Measurements from ENCODE around the gene ACP5.
A peak's percentile ranks its signal among the peaks of the same experiment; 100 is the strongest.
"Not testable (repeated sequence)": the region's sequence is repeated elsewhere in the genome, so short reads cannot be mapped to it uniquely, and the experiment has no call there.

ACP5 gene

DNA sequence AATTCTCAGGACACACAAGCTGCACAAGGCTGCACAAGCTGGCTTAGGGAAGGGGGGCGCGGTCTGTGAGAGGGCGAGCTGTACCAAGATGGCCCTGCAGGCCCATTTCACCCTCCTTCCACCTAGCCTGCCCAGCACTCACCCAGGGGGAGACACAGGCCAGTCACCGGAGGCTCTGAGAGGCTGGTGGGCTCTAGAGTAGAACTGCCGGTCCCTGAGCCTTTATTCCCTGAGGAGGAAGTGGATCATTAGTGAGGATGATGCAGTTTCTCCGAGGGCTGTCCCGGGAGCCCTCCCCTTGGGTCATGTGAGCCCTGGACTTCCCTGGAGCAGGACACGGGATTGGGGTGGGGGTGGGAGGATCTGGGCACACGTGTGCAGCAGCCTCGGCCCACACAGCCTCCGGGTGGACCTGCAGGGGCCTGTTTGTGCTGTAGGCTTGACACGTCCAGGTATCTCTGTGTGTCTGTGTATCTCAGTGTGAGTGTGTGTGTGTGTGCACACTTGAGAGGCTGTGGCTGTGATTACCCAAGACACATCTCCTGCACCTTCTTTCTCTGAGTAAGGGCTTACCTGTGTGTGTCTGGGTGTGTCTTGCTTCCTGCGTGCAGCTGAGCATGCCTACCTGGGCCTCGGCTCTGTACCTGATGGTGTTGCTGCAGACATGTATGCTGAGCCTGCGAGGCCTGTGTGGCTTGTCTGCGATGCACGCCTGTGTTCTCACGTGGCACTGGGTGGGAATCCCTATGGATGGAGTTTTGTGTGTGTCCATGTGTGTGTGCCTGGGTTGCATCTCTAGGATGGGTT, at the start of gene ACP5:
Gene ACP5, minus strand, starts transcription at position 195 of the 807 bp plus-strand sequence. CDS start 328 bp downstream, outside the sequence.
- DNase-seq = no peak

DNA sequence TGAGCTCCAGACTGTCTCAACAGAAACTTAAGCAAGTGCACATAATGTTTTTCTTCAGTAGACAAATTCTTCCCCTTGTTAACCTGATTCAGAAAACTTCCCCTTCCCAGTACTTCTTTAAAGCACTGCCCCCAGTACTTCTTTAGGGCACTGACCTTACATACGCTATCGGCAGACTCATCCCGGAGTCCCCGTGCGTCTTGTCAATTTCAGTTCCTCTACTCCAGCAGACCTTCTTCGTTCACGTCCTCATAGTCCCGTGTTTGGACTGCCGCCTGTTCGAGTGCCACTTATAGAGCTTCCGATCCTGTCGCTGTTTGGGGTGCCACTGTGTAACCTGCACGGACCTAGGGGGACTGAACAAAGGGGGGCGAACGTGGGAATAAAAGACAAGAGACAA, 48.8 kb upstream of the ACP5 start:
- DNase-seq = no peak

DNA sequence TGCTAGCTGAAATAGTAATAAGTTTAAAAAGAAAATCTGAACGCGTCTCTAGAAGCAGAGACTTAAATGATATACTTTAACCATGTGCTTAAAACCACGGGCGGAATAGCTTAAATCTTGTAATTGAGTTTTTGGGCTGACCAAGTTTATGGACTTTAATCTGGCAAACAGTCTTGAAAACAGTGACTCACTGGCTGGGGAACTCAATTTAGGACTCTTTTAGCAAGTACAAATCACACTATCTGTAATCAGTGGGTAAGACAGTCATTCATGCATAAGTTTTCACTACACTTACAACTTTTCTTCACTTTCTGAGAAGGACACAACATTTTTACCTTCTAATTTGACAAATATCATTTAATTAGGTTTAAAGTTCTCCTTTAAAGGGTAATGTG, 46.6 kb upstream of the ACP5 start:
- no peak for DNase-seq

DNA sequence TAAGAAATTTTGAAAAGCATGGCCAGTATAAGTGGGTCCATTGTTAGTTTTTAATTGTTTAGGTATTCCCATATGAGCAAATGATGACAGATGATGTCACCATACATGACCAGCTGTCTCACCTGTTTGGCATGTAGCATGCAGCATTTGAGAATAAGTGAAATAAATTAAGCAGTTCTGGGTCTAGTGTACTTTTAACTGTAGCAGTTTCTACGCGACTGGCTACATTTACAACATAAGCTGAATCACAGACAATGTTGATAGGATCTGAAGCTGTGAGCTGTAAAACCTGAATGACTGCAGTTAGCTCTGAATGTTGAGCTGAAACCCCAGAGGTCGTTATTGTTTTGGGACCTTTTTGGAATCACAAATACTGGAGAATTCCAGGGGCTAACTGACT, 45.0 kb upstream of the ACP5 start:
- DNase-seq = not testable (repeated sequence)

DNA sequence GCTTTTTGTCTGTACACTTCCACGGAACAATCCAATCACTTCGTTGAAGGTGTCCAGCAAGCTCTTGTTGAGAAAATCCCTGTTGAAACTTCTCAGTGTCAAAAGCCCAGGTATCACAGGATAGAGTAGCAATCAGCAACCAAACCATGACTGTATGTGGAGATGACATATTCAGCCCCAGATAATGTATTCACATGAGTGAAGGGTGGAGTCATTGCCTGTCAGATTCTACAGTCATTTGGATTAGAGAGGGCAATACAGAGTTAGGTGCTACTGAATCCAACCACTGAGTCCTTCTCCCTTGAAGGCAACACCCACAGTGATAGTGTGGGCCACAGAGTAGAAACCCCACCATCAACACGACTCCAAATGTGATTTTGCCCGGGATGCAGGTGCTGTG, 43.1 kb upstream of the ACP5 start:
- no peak for DNase-seq

DNA sequence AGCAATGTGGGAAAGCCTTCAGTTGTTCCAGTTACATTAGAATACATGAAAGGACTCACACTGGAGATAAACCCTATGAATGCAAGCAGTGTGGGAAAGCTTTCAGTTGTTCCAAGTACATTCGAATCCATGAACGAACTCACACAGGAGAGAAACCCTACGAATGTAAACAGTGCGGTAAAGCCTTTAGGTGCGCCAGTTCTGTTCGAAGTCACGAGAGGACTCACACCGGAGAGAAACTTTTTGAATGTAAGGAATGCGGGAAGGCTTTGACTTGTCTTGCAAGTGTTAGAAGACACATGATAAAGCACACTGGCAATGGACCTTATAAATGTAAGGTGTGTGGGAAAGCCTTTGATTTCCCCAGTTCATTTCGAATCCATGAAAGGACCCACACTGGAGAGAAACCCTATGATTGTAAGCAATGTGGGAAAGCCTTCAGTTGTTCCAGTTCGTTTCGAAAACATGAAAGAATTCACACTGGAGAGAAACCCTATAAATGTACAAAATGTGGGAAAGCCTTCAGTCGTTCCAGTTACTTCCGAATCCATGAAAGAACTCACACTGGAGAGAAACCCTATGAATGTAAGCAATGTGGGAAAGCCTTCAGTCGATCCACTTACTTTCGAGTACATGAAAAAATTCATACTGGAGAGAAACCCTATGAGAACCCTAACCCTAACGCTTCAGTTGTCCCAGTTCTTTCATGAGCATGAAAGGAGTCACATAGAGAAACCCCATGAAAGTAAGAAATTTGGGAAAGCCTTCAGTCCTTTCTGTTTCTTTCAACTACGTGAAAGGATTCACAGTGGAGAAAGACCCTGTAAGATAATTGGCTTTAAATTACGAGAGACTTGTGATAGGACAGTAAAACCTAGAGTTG, 40.0 kb upstream of the ACP5 start:
- no peak for DNase-seq

DNA sequence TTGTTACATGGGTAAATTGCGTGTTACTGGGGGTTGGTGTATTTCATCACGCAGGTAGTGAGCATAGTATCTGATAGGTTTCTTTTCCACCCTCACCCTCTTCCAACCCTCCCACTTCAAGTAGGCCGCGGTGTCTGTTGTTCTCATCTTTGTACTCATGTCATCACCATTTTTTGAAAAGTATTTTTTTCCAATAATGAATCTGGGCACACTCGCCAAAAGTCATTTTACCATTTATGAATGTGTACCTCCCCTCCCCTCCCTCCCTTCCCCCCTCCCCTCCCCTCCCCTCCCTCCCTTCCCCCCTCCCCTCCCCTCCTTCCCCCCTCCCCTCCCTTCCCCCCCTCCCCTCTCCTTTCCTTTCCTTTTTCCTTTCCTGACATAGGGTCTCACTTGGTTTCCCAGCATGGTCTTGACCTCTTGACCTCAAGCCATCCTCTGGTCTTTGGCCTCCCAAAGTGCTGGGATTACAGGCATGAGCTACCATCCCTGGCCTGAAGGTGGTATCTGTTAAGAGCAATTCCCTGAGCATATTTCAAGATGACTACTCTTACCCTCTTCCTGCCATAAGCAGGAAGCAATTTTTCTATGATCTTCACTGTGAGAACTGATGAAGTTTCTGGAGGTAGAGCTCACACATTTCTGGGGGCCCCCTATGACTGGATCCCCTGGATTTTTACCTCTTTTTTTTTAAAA, 35.5 kb upstream of the ACP5 start:
- DNase-seq = no peak

DNA sequence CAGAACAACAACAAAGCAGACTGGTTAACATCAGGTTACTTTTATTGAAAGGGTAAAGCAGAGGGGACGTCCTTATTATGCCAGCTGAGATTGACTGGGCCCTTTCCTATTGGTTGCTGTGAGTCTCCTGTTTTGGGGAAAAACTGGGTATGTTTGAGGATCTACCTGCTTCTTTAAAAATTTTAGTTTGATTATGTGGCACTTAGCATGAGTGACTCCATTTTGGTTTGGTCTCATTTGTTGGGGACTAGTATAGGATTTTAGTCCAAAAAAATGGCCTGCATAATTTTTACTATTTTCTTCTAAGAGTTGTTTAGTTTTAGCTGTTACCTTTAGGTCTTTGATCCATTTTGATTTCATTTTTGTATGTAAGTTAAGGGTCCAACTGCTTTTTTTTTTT, 34.3 kb upstream of the ACP5 start:
- DNase-seq = no peak

DNA sequence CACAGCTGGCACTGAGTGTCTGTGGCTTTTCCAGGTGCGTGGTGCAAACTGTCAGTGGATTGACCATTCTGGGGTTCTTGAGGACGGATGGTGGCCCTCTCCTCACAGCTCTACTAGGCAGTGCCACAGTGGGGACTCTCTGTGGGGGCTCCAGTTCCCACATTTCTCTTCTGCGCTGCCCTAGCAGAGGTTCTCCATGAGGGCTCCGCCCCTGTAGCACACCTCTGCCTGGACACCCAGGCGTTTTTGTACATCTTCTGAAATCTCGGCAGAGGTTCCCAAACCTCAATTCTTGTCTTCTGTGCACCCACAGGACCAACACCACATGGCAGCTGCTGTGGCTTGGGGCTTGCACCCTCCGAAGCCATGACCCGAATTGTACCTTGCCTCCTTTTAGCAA, 29.0 kb upstream of the ACP5 start:
- DNase-seq = no peak

DNA sequence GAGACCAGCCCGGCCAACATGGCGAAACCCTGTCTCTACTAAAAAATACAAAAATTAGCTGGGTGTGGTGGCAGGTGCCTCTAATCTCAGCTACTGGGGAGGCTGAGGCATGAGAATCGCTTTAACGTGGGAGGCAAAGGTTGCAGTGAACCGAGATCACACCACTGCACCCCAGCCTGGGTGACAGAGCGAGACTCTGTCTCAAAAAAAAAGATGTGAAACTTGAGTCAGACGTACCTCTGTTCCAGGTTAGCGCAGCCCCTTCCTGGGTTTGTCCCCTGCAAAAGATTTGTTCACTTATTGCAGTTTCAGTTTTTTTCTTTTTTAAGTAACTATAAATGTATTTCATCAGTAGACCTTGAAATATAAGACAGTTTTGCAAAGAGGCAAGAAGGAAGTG, 22.3 kb upstream of the ACP5 start:
- not testable (repeated sequence) for DNase-seq

DNA sequence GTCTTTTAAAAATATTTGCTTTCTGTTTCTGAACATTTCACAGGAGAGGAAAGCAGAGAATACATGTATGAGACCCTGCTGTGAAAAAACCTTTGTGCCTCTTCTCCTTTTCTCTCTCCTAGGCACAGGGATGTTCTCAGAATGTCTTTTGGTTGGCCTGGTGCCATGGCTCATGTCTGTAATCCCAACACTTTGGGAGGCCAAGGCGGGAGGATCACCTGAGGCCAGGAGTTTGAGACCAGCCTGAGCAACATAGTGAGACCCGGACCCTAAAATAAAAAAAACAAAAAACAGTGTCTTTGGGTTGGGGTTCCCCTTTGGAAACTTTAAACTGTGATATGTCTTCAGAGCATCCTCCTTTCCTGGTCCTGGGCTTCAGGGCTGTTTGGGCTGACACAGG, 21.3 kb upstream of the ACP5 start:
- no peak for DNase-seq

DNA sequence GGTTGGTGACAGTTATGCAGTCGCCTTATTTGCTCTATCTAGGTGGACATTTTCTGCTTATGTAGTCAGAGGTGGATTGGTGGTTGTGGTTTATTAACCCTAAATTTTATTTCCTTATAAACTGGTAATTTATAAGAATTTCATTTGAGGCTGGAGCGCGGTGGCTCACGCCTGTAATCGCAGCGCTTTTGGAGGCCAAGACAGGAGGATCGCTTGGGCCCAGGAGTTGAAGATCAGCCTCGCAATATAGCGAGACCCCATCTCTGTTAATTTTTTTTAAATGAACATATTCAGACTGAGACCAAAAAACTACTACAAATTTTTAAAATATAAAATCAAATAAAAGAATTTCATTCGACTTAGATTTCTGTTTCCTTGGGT, 20.6 kb upstream of the ACP5 start:
- DNase-seq = no peak

DNA sequence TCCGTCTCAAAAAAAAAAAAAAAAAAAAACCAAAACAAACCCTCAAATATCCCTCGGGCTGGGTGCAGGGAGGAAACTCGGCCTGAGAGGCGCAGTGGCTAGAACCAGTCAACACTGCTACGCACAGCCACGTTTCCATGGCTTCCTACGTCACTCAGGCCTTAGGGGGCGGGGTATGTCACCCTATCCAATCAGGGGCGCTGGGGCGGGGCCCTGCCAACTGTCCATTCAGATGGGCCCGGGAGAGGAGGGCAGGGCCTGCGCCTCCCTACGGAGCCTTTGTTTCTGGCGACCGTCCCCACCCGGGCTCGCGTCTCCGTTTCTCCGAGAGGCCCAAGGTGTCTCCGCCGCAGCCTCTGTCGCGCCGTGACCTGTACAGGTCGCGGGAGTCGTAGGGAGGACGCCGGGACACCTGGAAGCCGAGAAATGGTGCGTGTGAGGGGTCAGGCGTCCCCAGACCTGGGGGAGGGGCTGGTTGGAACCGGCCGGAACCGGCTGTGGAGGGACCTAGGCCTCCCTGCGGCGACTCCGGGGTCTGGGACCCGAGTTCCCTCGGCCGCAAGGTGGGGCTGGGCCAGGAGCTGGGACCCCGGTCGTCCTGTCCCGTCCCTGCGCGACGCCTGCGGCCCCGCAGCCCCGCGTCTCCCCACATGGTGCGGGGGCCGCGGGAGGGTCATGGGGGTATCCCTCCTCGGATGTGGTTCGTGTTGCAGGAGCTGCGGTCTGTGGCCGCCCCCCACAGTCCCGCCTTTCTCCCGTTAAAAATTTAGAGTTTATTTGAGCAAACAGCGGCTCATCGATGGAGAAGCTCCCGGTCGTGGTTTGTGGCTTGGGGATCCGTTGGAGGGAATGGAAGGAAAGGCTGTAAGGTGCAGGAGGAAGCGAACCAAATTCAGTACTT, 20.0 kb upstream of the ACP5 start, which contains the start of gene ZNF627:
Gene ZNF627, plus strand, starts transcription at position 282 of the 901 bp plus-strand sequence. Its CDS starts 145 bp downstream, at position 427.
- peak; percentile 99 for DNase-seq

DNA sequence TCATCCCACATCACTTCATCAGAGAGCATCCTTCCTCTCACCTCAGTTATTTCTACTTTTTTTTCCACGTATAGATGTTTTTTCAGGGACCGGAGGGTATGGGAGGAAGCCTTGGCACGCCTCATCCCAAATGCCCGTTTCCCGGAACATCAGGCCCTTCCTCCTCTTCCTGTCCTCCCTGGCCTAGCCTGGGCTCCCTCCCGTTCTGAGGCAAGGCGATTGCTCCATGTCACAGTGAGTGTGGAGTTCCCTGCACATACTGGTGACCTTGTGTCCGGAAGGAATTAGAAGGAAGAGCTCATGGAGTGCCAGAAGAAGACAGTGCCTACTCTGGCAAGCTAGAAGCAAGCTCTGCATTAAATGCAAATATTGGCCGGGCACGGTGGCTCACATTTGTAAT, 18.7 kb upstream of the ACP5 start:
- no peak for DNase-seq

DNA sequence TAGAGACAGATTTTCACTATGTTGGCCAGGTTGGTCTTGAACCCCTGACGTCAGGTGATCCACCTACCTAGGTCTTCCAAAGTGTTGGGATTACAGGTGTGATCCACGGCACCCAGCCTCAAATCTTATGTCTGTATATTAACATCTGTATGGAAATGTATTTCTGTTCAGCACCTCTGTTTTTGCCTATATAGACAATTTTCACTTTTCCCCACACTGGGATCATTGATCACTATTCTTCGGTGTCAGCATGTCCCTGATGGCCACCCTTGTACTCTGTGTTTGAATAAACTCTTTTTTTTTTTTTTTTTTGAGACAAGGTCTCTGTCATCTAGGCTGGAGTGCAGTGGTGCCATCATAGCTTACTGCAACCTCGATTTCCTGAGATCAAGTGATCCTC, 16.6 kb upstream of the ACP5 start:
- DNase-seq = no peak

DNA sequence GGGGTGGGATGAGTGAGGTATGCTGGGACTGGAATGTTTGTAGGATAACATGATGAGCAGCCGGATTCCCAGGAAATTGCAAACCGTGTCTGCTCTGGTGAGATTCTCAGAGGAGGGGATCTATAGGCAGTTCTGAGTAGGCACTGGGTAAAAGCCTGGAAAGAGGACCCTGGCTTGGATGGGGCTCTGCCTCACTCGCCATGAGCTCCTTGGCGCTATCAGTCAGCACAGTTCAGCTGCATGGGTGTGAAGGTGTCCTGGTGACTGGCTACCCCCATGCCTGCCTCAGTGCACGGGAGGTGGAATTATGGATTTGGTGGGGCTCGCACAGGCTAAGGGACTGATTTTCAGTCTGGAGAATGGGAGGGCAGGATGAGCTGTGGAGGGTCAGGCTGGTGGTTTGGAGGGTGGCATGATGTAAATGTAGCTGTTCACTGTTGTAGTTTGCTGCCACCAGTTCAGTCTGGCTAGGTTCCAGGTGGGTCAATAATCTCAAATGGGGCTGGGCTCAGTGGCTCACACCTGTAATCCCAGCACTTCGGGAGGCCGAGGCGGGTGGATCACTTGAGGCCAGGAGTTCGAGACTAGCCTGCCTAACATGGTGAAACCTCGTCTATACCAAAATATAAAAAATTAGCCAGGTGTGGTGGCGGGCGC, 10.7 kb upstream of the ACP5 start:
- DNase-seq = no peak

DNA sequence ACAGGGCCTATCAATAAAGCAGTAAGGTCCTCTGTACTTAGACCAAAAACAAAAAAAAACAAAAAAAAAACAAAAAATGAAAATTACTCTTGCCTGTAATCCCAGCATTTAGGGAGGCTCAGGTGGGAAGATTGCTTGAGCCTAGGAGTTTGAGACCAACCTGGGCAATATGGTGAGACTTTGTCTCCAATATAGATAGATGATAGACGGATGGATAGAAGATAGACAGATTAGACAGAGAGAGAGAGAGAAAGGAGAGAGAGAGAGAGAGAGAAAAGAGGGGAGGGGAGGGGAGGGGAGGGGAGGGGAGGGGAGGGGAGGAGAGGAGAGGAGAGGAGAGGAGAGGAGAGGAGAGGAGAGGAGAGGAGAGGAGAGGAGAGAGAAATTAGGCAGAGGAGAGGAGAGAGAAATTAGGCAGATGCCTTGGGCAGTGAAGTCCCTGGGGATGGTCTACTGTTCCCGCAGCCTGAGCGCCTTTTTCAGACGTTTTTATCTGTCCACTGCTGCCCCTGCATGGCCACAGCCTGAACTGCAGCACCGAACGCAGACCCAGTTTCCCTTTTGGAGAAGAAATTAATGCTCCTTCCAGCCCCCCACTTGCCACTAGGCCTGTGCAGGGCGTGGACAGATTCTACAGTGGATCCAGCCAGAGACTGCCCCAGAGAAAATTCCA, 10.0 kb upstream of the ACP5 start:
- peak; percentile 84 for DNase-seq

DNA sequence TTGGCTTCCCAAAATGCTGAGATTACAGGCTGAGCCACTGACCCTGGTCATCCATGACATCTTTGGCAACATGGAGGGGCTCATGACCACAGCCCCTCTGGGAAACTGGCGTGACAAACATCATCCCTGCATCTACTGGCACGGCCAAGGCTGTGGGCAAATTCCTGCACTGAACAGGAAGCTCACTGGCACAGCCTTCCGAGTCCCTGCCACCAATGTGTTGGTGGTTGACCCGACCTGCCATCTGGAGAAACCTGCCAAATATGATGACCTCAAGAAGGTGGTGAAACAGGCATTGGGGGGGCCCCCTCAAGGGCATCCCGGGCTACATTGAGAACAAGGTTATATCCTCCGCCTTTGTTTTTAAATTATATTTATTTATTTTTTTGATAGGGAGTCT, 8.9 kb upstream of the ACP5 start:
- no peak for DNase-seq

DNA sequence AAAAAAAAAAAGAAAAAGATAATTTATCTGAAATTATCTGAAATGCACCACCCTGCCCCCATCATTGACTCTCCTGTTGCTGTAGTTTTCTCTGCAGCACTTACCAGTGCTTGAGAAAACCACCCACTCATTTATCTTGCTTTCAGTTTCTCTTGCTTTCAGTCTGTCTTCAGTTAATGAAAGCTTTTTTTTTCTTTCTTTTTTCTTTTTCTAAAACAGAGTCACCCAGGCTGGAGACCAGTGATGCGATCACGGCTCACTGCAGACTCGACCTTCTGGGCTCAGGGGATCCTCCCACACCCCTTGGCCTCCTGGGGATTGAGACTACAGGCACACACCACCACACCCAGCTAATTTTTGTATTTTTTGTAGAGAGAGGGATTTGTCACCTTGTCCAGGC, 4.3 kb upstream of the ACP5 start:
- peak; percentile 58 for DNase-seq

DNA sequence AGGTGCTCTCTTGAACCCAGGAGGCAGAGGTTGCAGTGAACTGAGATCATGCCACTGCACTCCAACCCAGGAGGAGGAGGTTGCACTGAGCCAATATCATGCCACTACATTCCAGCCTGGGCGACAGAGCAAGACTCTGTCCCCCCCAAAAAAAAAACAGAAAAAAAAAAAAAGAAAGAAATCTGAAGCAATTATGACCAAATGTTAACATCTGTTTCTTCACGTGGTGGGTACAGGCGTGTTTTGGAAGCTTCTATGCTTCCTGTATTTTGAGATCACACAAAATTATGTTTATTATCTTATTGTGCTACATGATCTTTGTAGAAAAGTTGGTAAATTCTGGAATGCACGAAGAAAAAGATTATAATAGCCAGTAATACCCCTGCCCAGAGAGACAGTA, 2.7 kb upstream of the ACP5 start:
- DNase-seq = no peak
